HCT116 (cell line): ENCODE measurements around the gene DGCR8. TPM values are rescaled to one million over a fixed set of nuclear protein-coding genes. Genes with fewer than 3 reads are reported as not detected.

Experiments used
- ATAC-seq: fragments of 200-7000 bp; cut with Tn5 transposase; 2 replicates; pipeline ENCODE4 v1.9.1; 2020; ENCODE audit warnings: mild to moderate bottlenecking, moderate library complexity
- BruUV-seq: library from RNA; stranded (reverse); fragments of 400-500 nt; replicated peaks from 2 replicates; lab custom pipeline; 2021; lab: Mats Ljungman, UMichigan
- CTCF ChIA-PET: fragments of 300-600 bp; sonication (Branson Sonifier 250); formaldehyde crosslinking; loops from one replicate; lab custom pipeline; 2021; ENCODE audit warnings: antibody characterized with exemption; lab: Charles Lee
- POLR2A ChIA-PET: fragments of 300-600, 350-600 bp; sonication (Branson Sonifier 250); formaldehyde crosslinking; loops from one replicate; lab custom pipeline; 2021; ENCODE audit warnings: antibody characterized with exemption; lab: Charles Lee
- RAD21 ChIA-PET, 2 experiments: fragments of 300-600 bp; sonication (Branson Sonifier 250); formaldehyde crosslinking; loops; one replicate each; lab custom pipeline; 2023; ENCODE audit warnings: low total read pairs in 2 of 2; ENCODE audit not compliant: uncharacterized antibody in 2 of 2, unreplicated experiment in 2 of 2, low non-redundant PET in 1 of 2; lab: Charles Lee
- DNase-seq: peaks from one replicate; pipeline ENCODE4 v3.0.0-alpha.2; 2010; ENCODE audit warnings: low read depth, low spot score
- H2AFZ ChIP-seq: fragments of 200-600 bp; shearing (Covaris generic), sonication (generic); 2 replicates; pipeline ENCODE4 v1.6.1; 2017; ENCODE audit warnings: low read depth, mixed run types, mixed read lengths, antibody characterized with exemption, low read length; ENCODE audit not compliant: poor library complexity, severe bottlenecking
- H3K27ac ChIP-seq: 2 replicates; pipeline ENCODE4 v1.5.1; 2012; ENCODE audit warnings: low read depth, low read length
- H3K27me3 ChIP-seq: fragments of 200-600 bp; sonication (generic); 2 replicates; pipeline ENCODE4 v1.6.1; 2016; ENCODE audit warnings: mixed run types, low read length, mixed read lengths; ENCODE audit not compliant: insufficient read depth
- H3K36me3 ChIP-seq, 2 experiments: fragments of 200-500 bp in 1 of 2; fragments of 200-600 bp in 1 of 2; sonication (Bioruptor generic) in 1 of 2; sonication (generic) in 1 of 2; 2 replicates each; pipeline versions ENCODE4 v1.5.1 to v1.6.1; 2014 to 2016; ENCODE audit warnings: low read length in 2 of 2, inconsistent platforms in 1 of 2, mixed read lengths in 1 of 2, mixed run types in 1 of 2; ENCODE audit not compliant: insufficient read depth in 2 of 2, control insufficient read depth in 1 of 2
- H3K4me1 ChIP-seq, 2 experiments: fragments of 200-600 bp in 1 of 2; sonication (generic) in 1 of 2; 2 replicates each; pipeline versions ENCODE4 v1.5.1 to v1.6.1; 2012 to 2017; ENCODE audit warnings: low read length in 2 of 2, inconsistent platforms in 1 of 2, mild to moderate bottlenecking in 1 of 2, mixed read lengths in 1 of 2, mixed run types in 1 of 2, moderate library complexity in 1 of 2; ENCODE audit not compliant: insufficient read depth in 2 of 2, control insufficient read depth in 1 of 2
- H3K4me2 ChIP-seq: fragments of 200-600 bp; sonication (generic); 2 replicates; pipeline ENCODE4 v1.6.1; 2017; ENCODE audit warnings: mixed run types, low read length, mixed read lengths
- H3K4me3 ChIP-seq, 2 experiments: fragments of 200-600 bp in 1 of 2; sonication (generic) in 1 of 2; replicated peaks in 1 of 2; 2 replicates each; pipeline ENCODE4 v1.5.1; 2011 to 2016; ENCODE audit warnings: low read length in 2 of 2, control low read depth in 1 of 2, low read depth in 1 of 2, mild to moderate bottlenecking in 1 of 2, mixed read lengths in 1 of 2, mixed run types in 1 of 2
- H3K79me2 ChIP-seq: fragments of 200-600 bp; sonication (generic); 2 replicates; pipeline ENCODE4 v1.6.1; 2017; ENCODE audit warnings: mild to moderate bottlenecking, mixed run types, low read length, moderate library complexity, mixed read lengths; ENCODE audit not compliant: insufficient read depth
- H3K9ac ChIP-seq: fragments of 200-600 bp; sonication (generic); 2 replicates; pipeline ENCODE4 v1.6.1; 2016; ENCODE audit warnings: low read length, mixed read lengths
- H3K9me2 ChIP-seq: fragments of 200-600 bp; sonication (generic), shearing (Covaris generic); 2 replicates; pipeline ENCODE4 v1.6.1; 2017; ENCODE audit warnings: mixed run types, mild to moderate bottlenecking, moderate library complexity; ENCODE audit not compliant: insufficient read depth
- H3K9me3 ChIP-seq, 2 experiments: fragments of 200-500 bp in 1 of 2; fragments of 200-600 bp in 1 of 2; sonication (Bioruptor generic) in 1 of 2; sonication (generic) in 1 of 2; 2 replicates each; pipeline ENCODE4 v1.6.1; 2014 to 2017; ENCODE audit warnings: low read length in 2 of 2, mixed read lengths in 2 of 2, inconsistent platforms in 1 of 2, low read depth in 1 of 2, mild to moderate bottlenecking in 1 of 2, mixed run types in 1 of 2, moderate library complexity in 1 of 2; ENCODE audit not compliant: control insufficient read depth in 1 of 2, insufficient read depth in 1 of 2
- H4K20me1 ChIP-seq: fragments of 200-600 bp; sonication (generic), shearing (Covaris generic); 2 replicates; pipeline ENCODE4 v1.6.1; 2017; ENCODE audit warnings: mixed run types, mild to moderate bottlenecking, moderate library complexity; ENCODE audit not compliant: insufficient read depth
- CBX3 ChIP-seq: IDR thresholded peaks from 2 replicates; pipeline ENCODE4 v1.6.1; 2012; ENCODE audit warnings: low read depth
- CEBPB ChIP-seq: IDR thresholded peaks from 2 replicates; pipeline ENCODE4 v1.6.1; 2012; ENCODE audit warnings: low read depth
- EGR1 ChIP-seq: IDR thresholded peaks from 2 replicates; pipeline ENCODE4 v1.6.1; 2012; ENCODE audit warnings: low read depth
- ELF1 ChIP-seq: IDR thresholded peaks from 2 replicates; pipeline ENCODE4 v1.6.1; 2012; ENCODE audit warnings: low read depth, borderline replicate concordance
- EZH2 ChIP-seq: fragments of 200-600 bp; sonication (generic); IDR thresholded peaks from 2 replicates; pipeline ENCODE4 v1.6.1; 2017; ENCODE audit warnings: antibody characterized with exemption, mixed run types
- EZH2phosphoT487 ChIP-seq: fragments of 200-600 bp; IDR thresholded peaks from 2 replicates; pipeline ENCODE4 v1.6.1; 2018; ENCODE audit warnings: antibody characterized with exemption, borderline replicate concordance
- FOSL1 ChIP-seq: IDR thresholded peaks from 2 replicates; pipeline ENCODE4 v1.6.1; 2012; ENCODE audit warnings: low read depth
- JUND ChIP-seq: IDR thresholded peaks from 2 replicates; pipeline ENCODE4 v1.6.1; 2012
- SIN3A ChIP-seq: IDR thresholded peaks from 2 replicates; pipeline ENCODE4 v1.6.1; 2012; ENCODE audit warnings: low read depth
- SP1 ChIP-seq: IDR thresholded peaks from 2 replicates; pipeline ENCODE4 v1.6.1; 2012; ENCODE audit warnings: low read depth
- SRF ChIP-seq: IDR thresholded peaks from 2 replicates; pipeline ENCODE4 v1.6.1; 2012; ENCODE audit warnings: low read depth
- TCF7L2 ChIP-seq: IDR thresholded peaks from 2 replicates; pipeline ENCODE4 v1.7.0; 2011; ENCODE audit warnings: borderline replicate concordance, inconsistent platforms; ENCODE audit not compliant: insufficient read depth, insufficient read length; ENCODE audit errors: extremely low read depth
- YY1 ChIP-seq: IDR thresholded peaks from 2 replicates; pipeline ENCODE4 v1.6.1; 2011; ENCODE audit warnings: low read length, low read depth, moderate library complexity, mild to moderate bottlenecking; ENCODE audit not compliant: insufficient replicate concordance; ENCODE audit errors: extremely low read depth
- ZFX ChIP-seq: fragments of 450-650 bp; IDR thresholded peaks from 2 replicates; pipeline ENCODE4 v1.6.1; 2017
- intact Hi-C: fragments of 100-400 bp; cut with micrococcal nuclease; formaldehyde crosslinking; loops from 2 replicates; pipeline ENCODE4 v1.10.0; 2022
- total RNA-seq: library from RNA; stranded (reverse); gene quantifications from one replicate; pipeline ENCODE4 v1.2.1, GENCODE V29; 2021; ENCODE audit not compliant: unreplicated experiment
- TF ChIP-seq, protein P1 (sequence below), 3 experiments: fragments of 200-600 bp in 1 of 3; sonication (generic) in 1 of 3; IDR thresholded peaks in 2 of 3; conservative IDR thresholded peaks in 1 of 3; 2 replicates each; pipeline ENCODE4 v1.5.1; 2012 to 2017; ENCODE audit warnings: low read depth in 2 of 3, low read length in 2 of 3, antibody characterized with exemption in 1 of 3, borderline replicate concordance in 1 of 3, control low read depth in 1 of 3, mild to moderate bottlenecking in 1 of 3, mixed read lengths in 1 of 3, mixed run types in 1 of 3, moderate library complexity in 1 of 3; ENCODE audit not compliant: insufficient read depth in 1 of 3
- TF ChIP-seq, protein P2 (sequence below): IDR thresholded peaks from 2 replicates; pipeline ENCODE4 v1.6.1; 2012; ENCODE audit warnings: low read depth
- TF ChIP-seq, protein P3 (sequence below): IDR thresholded peaks from 2 replicates; pipeline ENCODE4 v1.6.1; 2011; ENCODE audit warnings: mild to moderate bottlenecking, low read length, moderate library complexity; ENCODE audit not compliant: insufficient replicate concordance; ENCODE audit errors: extremely low read depth
- TF ChIP-seq, protein P4 (sequence below): IDR thresholded peaks from 2 replicates; pipeline ENCODE4 v1.6.1; 2012
- TF ChIP-seq, protein P5 (sequence below): IDR thresholded peaks from 2 replicates; pipeline ENCODE4 v1.6.1; 2012

DGCR8 gene
- total RNA-seq, 1 experiment from 2014 or later: 43.8 TPM

DNA sequence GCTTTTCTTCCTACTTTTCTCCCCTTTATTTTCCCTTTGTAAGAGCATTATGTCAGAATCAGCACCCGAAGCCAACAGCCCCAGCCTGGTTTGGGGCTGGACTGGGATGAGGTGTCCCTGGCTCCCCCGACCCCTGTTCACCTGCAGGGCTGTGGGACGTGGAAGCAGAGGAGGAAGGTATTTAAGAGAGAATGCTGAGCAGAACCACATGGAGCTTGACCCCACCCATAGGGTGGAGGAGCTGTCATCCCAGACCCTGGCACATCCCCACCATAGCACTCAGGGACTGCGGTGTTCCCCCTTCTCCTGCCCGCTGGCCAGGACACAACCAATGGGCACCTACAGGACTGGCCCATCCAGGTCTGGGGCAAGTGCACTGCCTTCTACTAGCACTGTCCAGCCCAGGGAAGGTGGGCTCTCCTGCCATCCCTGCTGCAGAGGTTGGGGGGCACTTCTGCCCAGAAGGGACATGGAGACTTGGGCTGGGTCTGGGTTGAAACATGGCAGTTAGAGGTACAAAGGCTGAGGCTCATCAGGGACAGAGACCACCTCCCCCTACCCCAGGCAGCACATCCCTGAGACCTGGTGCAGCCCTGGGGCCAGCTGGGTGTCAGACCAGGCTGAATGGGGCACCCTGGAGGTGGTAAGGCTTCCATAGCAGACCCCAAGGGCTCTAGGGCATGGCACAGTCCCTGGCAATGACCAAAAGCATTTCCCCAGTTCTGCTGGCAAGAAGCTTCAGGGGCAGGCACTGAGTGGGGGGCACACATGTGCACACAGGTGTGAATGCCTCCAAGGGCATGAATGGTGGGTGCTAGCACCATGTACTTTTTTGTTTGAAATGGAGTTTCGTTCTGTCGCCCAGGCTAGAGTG is 39.5 kb upstream of the DGCR8 start:
- Histone ChIP-seq H3K4me3 (no peak overlapping the region), H3K27ac (no peak overlapping the region), H3K79me2 (no peaks in the 10 kb centered on the region), H3K9ac (no peak overlapping the region), H3K9me2 (no peaks in the 10 kb centered on the region), H4K20me1 (no peaks in the 10 kb centered on the region), H3K27me3 (no peaks in the 10 kb centered on the region), H3K36me3 (no peaks in the 10 kb centered on the region; a peak in 1 of 4 replicates), H3K9me3 (no peaks in the 10 kb centered on the region), H2AFZ (no peak overlapping the region), H3K4me2 (no peak overlapping the region), H3K4me1 (no peaks in the 10 kb centered on the region)
- TF ChIP-seq EGR1: no peak
- TF ChIP-seq ELF1: no peak
- no peak for TF ChIP-seq JUND
- no peak for TF ChIP-seq ZFX
- TF ChIP-seq, protein P1, sequence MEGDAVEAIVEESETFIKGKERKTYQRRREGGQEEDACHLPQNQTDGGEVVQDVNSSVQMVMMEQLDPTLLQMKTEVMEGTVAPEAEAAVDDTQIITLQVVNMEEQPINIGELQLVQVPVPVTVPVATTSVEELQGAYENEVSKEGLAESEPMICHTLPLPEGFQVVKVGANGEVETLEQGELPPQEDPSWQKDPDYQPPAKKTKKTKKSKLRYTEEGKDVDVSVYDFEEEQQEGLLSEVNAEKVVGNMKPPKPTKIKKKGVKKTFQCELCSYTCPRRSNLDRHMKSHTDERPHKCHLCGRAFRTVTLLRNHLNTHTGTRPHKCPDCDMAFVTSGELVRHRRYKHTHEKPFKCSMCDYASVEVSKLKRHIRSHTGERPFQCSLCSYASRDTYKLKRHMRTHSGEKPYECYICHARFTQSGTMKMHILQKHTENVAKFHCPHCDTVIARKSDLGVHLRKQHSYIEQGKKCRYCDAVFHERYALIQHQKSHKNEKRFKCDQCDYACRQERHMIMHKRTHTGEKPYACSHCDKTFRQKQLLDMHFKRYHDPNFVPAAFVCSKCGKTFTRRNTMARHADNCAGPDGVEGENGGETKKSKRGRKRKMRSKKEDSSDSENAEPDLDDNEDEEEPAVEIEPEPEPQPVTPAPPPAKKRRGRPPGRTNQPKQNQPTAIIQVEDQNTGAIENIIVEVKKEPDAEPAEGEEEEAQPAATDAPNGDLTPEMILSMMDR (IDR thresholded peaks at IDR 0.05 in 2 of 3, conservative IDR thresholded peaks at IDR 0.05 in 1 of 3; ENCODE audit: borderline replicate concordance in 1 of 3, insufficient read depth in 1 of 3, low read depth in 2 of 3, low read length in 2 of 3): no peak
- TF ChIP-seq, protein P2, sequence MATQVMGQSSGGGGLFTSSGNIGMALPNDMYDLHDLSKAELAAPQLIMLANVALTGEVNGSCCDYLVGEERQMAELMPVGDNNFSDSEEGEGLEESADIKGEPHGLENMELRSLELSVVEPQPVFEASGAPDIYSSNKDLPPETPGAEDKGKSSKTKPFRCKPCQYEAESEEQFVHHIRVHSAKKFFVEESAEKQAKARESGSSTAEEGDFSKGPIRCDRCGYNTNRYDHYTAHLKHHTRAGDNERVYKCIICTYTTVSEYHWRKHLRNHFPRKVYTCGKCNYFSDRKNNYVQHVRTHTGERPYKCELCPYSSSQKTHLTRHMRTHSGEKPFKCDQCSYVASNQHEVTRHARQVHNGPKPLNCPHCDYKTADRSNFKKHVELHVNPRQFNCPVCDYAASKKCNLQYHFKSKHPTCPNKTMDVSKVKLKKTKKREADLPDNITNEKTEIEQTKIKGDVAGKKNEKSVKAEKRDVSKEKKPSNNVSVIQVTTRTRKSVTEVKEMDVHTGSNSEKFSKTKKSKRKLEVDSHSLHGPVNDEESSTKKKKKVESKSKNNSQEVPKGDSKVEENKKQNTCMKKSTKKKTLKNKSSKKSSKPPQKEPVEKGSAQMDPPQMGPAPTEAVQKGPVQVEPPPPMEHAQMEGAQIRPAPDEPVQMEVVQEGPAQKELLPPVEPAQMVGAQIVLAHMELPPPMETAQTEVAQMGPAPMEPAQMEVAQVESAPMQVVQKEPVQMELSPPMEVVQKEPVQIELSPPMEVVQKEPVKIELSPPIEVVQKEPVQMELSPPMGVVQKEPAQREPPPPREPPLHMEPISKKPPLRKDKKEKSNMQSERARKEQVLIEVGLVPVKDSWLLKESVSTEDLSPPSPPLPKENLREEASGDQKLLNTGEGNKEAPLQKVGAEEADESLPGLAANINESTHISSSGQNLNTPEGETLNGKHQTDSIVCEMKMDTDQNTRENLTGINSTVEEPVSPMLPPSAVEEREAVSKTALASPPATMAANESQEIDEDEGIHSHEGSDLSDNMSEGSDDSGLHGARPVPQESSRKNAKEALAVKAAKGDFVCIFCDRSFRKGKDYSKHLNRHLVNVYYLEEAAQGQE: no peak
- no peak for TF ChIP-seq EZH2
- no peak for TF ChIP-seq SIN3A
- no peak for TF ChIP-seq CEBPB
- no peak for TF ChIP-seq EZH2phosphoT487
- TF ChIP-seq, protein P3, sequence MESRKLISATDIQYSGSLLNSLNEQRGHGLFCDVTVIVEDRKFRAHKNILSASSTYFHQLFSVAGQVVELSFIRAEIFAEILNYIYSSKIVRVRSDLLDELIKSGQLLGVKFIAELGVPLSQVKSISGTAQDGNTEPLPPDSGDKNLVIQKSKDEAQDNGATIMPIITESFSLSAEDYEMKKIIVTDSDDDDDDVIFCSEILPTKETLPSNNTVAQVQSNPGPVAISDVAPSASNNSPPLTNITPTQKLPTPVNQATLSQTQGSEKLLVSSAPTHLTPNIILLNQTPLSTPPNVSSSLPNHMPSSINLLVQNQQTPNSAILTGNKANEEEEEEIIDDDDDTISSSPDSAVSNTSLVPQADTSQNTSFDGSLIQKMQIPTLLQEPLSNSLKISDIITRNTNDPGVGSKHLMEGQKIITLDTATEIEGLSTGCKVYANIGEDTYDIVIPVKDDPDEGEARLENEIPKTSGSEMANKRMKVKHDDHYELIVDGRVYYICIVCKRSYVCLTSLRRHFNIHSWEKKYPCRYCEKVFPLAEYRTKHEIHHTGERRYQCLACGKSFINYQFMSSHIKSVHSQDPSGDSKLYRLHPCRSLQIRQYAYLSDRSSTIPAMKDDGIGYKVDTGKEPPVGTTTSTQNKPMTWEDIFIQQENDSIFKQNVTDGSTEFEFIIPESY: no peak
- TF ChIP-seq CBX3: no peak
- no peak for TF ChIP-seq FOSL1
- TF ChIP-seq SRF: no peak
- TF ChIP-seq SP1: no peak
- TF ChIP-seq, protein P4, sequence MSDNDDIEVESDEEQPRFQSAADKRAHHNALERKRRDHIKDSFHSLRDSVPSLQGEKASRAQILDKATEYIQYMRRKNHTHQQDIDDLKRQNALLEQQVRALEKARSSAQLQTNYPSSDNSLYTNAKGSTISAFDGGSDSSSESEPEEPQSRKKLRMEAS: no peak
- TF ChIP-seq, protein P5, sequence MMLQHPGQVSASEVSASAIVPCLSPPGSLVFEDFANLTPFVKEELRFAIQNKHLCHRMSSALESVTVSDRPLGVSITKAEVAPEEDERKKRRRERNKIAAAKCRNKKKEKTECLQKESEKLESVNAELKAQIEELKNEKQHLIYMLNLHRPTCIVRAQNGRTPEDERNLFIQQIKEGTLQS: no peak
- no peak for TF ChIP-seq YY1
- TF ChIP-seq TCF7L2: no peak
- BruUV-seq: no TSS peak
- CTCF ChIA-PET: no interaction called here
- POLR2A ChIA-PET: no interaction called here
- intact Hi-C loops: no loop called here
- DNase-seq (no peak), ATAC-seq (no peak)
- RAD21 ChIA-PET: interaction anchor here in 1 of 2 experiments (0.8 kb wide), 1 partner anchor 130 kb away, joined by 7 read pairs; no protein-coding TSS in a partner anchor
